Stomach (tissue), 9 donors: ENCODE results near the gene SKI. TPM values are rescaled to one million over a fixed set of nuclear protein-coding genes. Genes with fewer than 3 reads are reported as not detected.
"Not testable (repeated sequence)": the region's sequence is repeated elsewhere in the genome, so short reads cannot be mapped to it uniquely, and the experiment has no call there.

Experiments used
- DNase-seq, 2 donors: peaks; one replicate each; pipeline versions ENCODE4 v3.0.0 to v3.0.0-alpha.2; 2013 to 2019
- H3K27ac ChIP-seq, 5 donors: fragments of 200-600 bp in 4 of 5; sonication (generic) in 4 of 5; one replicate each; pipeline ENCODE4 v1.5.1; 2013 to 2019; ENCODE audit warnings: mild to moderate bottlenecking in 1 of 5, moderate library complexity in 1 of 5
- H3K27me3 ChIP-seq, 3 donors: fragments of 200-600 bp; sonication (generic); one replicate each; pipeline ENCODE4 v1.5.1; 2017 to 2019; ENCODE audit warnings: mixed run types in 1 of 3
- H3K36me3 ChIP-seq, 4 donors: fragments of 200-600 bp; sonication (generic); 1 replicate in 3 of 4; 2 replicates in 1 of 4; pipeline ENCODE4 v1.5.1; 2016 to 2019
- H3K4me1 ChIP-seq, 4 donors: fragments of 200-600 bp; sonication (generic); one replicate each; pipeline ENCODE4 v1.5.1; 2016 to 2019
- H3K4me3 ChIP-seq, 4 donors: fragments of 200-600 bp; sonication (generic) in 3 of 4; one replicate each; pipeline ENCODE4 v1.5.1; 2016 to 2019; ENCODE audit warnings: mild to moderate bottlenecking in 1 of 4
- H3K9me3 ChIP-seq, 4 donors: fragments of 200-600 bp; sonication (generic); one replicate each; pipeline ENCODE4 v1.5.1; 2016 to 2019
- EP300 ChIP-seq: sonication (generic); formaldehyde crosslinking; IDR thresholded peaks from one replicate; pipeline ENCODE4 v1.6.1; 2017; ENCODE audit warnings: antibody characterized with exemption
- POLR2A ChIP-seq, 4 donors: fragments of 450-650 bp; IDR thresholded peaks; one replicate each; pipeline ENCODE4 v1.6.1; 2016; ENCODE audit warnings: antibody characterized with exemption in 4 of 4, control low read depth in 2 of 4, mild to moderate bottlenecking in 1 of 4, moderate library complexity in 1 of 4
- POLR2AphosphoS5 ChIP-seq, 3 donors: sonication (generic); formaldehyde crosslinking; IDR thresholded peaks; one replicate each; pipeline ENCODE4 v1.6.1; 2016; ENCODE audit warnings: antibody characterized with exemption in 3 of 3
- WGBS, 5 donors: extraction: QIAGEN DNeasy Blood & Tissue Kit in 3 of 5; methylation state at CpG; one replicate each; pipeline versions ENCODE4 v1.1.5 to v1.1.7; 2013 to 2018; 5-methylcytosine and 5-hydroxymethylcytosine counted together
- intact Hi-C: fragments of 100-400 bp; cut with DNase I; formaldehyde crosslinking; loops from one replicate; pipeline ENCODE4 v1.15.1; 2023; ENCODE audit warnings: low total_unique reads
- polyA plus RNA-seq, 3 donors: library from polyadenylated mRNA; stranded (reverse); fragments of 200-250 nt; gene quantifications; one replicate each; pipeline ENCODE4 v1.2.3, GENCODE V29; 2013
- total RNA-seq, 5 donors: library from RNA; depleted of rRNA; stranded (reverse); fragments of >200 nt; gene quantifications; one replicate each; pipeline versions ENCODE4 v1.1.0 to v1.2.3, GENCODE V29; 2014 to 2016
- TF ChIP-seq, protein P1 (sequence below), 7 experiments: fragments of 450-650 bp in 4 of 7; fragments of 200-600 bp in 3 of 7; sonication (generic) in 3 of 7; IDR thresholded peaks; one replicate each; pipeline ENCODE4 v1.5.1; 2016 to 2019; ENCODE audit warnings: antibody characterized with exemption in 7 of 7, control low read depth in 2 of 7, mild to moderate bottlenecking in 1 of 7
- donor health status: healthy with polysubstance abuse.
- donor health status: Bipolar disorder and iron deficiency.
- donor health status: healthy.

SKI gene
- total and polyA plus RNA-seq, 8 donors, result 7.4 to 84.0 (median 21.0) TPM

- Histone ChIP-seq H3K27me3 (no peaks in the 10 kb centered on the region), H3K4me1 (peaks cover 39 to 87% (median 63%) of the 10 kb centered on the region in 4 donors), H3K4me3 (no peak overlapping the region), H3K36me3 (peaks cover 0 to 10% (median 3%) of the 10 kb centered on the region in 4 donors), H3K27ac (peak overlapping the region in 3 of 5 donors; percentile 29 to 79 (median 54)), H3K9me3 (peaks cover 0 to 6% (median 0%) of the 10 kb centered on the region in 4 donors)
- TF ChIP-seq EP300 (no peak), POLR2AphosphoS5 (IDR thresholded peaks at IDR 0.05) (no peak), POLR2A (IDR thresholded peaks at IDR 0.05) (no peak)
- TF ChIP-seq, protein P1, sequence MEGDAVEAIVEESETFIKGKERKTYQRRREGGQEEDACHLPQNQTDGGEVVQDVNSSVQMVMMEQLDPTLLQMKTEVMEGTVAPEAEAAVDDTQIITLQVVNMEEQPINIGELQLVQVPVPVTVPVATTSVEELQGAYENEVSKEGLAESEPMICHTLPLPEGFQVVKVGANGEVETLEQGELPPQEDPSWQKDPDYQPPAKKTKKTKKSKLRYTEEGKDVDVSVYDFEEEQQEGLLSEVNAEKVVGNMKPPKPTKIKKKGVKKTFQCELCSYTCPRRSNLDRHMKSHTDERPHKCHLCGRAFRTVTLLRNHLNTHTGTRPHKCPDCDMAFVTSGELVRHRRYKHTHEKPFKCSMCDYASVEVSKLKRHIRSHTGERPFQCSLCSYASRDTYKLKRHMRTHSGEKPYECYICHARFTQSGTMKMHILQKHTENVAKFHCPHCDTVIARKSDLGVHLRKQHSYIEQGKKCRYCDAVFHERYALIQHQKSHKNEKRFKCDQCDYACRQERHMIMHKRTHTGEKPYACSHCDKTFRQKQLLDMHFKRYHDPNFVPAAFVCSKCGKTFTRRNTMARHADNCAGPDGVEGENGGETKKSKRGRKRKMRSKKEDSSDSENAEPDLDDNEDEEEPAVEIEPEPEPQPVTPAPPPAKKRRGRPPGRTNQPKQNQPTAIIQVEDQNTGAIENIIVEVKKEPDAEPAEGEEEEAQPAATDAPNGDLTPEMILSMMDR (IDR thresholded peaks at IDR 0.05), result no peak
- WGBS, 5 donors, result 38 to 53% (median 51%) methylated on average over 13 of the region's 13 CpGs
- intact Hi-C loops, result no loop called here
- DNase-seq, result no peak
Measured at GRCh38 chr1:2258122-2258681, 30.1 kb downstream of the SKI start.

GRCh38 chr1:2258996-2259395, 30.9 kb downstream of the SKI start:
- Histone ChIP-seq H3K4me3 (no peak overlapping the region), H3K27me3 (no peaks in the 10 kb centered on the region), H3K36me3 (peaks cover 0 to 2% (median 0%) of the 10 kb centered on the region in 4 donors), H3K9me3 (peaks cover 0 to 6% (median 0%) of the 10 kb centered on the region in 4 donors), H3K4me1 (peaks cover 38 to 80% (median 56%) of the 10 kb centered on the region in 4 donors), H3K27ac (peak overlapping the region in 3 of 5 donors; percentile 29 to 79 (median 54))
- WGBS, 5 donors, result 71 to 89% (median 84%) methylated on average over 9 of the region's 9 CpGs
- intact Hi-C loops, result no loop called here
- DNase-seq, result no peak
- TF ChIP-seq POLR2A (IDR thresholded peaks at IDR 0.05) (no peak), POLR2AphosphoS5 (IDR thresholded peaks at IDR 0.05) (no peak), EP300 (no peak)
- TF ChIP-seq, protein P1 (IDR thresholded peaks at IDR 0.05), result no peak

DNA sequence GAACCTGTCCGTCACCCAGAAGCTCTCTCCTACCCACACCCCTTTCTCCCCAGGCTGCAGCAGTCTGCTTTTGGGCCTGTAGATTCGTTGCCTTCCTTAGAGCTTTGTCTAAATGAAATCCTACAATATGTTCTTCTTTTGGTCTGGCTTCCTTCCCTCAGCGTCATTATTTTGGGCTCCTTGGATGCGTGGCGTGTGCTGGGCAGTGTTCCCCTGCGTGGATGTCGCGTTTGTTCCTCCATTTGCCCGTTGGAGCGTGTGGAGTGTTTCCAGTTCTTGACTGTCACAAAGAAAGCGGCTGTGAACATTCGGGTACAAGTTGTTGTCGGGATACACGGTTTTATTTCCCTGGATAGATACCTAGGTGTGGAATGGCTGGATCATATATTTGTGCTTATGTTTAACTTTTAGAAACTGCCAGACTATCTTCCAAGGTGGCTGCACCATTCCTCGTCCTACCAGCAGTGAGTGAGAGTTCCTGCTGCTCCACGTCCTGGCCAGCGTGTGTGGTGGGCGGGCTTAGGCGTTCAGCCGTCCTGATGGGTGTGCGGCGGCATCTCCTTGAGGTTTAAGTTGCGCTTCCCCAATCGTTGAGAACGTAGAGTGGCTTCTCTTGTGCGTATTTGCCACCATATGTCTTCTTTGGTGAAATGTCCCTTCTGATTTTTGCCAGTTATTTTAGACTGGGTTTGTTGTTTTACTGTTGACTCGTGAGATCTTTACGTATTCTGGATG, 31.7 kb downstream of the SKI start:
- Histone ChIP-seq H3K9me3 (peaks cover 0 to 6% (median 0%) of the 10 kb centered on the region in 4 donors), H3K4me1 (peaks cover 29 to 76% (median 50%) of the 10 kb centered on the region in 4 donors), H3K27me3 (no peaks in the 10 kb centered on the region), H3K27ac (peak overlapping the region in 2 of 5 donors; percentile 14 to 79), H3K4me3 (no peak overlapping the region), H3K36me3 (no peaks in the 10 kb centered on the region)
- intact Hi-C loops, result no loop called here
- DNase-seq, result no peak
- WGBS, 5 donors, result 79 to 88% (median 83%) methylated on average over 28 of the region's 28 CpGs
- TF ChIP-seq EP300 (no peak), POLR2AphosphoS5 (IDR thresholded peaks at IDR 0.05) (no peak), POLR2A (IDR thresholded peaks at IDR 0.05) (no peak)
- TF ChIP-seq, protein P1 (IDR thresholded peaks at IDR 0.05), result no peak

DNA sequence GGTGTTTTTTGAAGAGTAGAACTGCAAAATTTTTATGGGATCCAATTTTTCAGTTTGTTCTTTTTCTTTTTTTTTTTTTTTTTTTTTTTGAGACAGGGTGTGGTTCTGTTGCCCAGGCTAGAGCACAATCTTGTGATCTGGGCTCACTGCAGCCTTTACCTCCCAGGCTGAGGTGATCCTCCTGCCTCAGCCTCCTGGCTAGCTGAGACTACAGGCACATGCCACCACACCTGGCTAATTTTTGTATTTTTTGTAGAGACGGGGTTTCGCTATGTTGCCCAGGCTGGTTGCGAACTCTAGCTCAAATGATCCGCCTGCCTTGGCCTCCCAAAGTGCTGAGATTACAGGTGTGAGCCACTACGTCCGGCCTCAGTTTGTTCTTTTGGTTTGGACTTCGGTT, 32.4 kb downstream of the SKI start:
- intact Hi-C loops, H3K27me3 ChIP-seq, H3K4me3 ChIP-seq, H3K36me3 ChIP-seq, DNase-seq, H3K9me3 ChIP-seq, H3K27ac ChIP-seq: not testable (repeated sequence)
- H3K4me1 ChIP-seq, result peaks cover 28 to 76% (median 48%) of the 10 kb centered on the region in 4 donors
- WGBS, 5 donors, result 88 to 94% (median 91%) methylated on average over 7 of the region's 7 CpGs
